AG09319 (cell line): ENCODE results near the gene IRS1.

Experiments used
- DNase-seq: peaks from one replicate; pipeline ENCODE4 v3.0.0-alpha.2; 2010; ENCODE audit warnings: low read depth; ENCODE audit errors: extremely low read depth
- TF ChIP-seq, protein P1 (sequence below): IDR thresholded peaks from 2 replicates; pipeline ENCODE4 v1.5.1; 2011; ENCODE audit warnings: low read depth, mild to moderate bottlenecking, inconsistent platforms, low read length, moderate library complexity

IRS1 gene

GRCh38 chr2:226797289-226797988, 2.2 kb downstream of the IRS1 start:
- TF ChIP-seq, protein P1, sequence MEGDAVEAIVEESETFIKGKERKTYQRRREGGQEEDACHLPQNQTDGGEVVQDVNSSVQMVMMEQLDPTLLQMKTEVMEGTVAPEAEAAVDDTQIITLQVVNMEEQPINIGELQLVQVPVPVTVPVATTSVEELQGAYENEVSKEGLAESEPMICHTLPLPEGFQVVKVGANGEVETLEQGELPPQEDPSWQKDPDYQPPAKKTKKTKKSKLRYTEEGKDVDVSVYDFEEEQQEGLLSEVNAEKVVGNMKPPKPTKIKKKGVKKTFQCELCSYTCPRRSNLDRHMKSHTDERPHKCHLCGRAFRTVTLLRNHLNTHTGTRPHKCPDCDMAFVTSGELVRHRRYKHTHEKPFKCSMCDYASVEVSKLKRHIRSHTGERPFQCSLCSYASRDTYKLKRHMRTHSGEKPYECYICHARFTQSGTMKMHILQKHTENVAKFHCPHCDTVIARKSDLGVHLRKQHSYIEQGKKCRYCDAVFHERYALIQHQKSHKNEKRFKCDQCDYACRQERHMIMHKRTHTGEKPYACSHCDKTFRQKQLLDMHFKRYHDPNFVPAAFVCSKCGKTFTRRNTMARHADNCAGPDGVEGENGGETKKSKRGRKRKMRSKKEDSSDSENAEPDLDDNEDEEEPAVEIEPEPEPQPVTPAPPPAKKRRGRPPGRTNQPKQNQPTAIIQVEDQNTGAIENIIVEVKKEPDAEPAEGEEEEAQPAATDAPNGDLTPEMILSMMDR: no peak
- no peak for DNase-seq

DNA sequence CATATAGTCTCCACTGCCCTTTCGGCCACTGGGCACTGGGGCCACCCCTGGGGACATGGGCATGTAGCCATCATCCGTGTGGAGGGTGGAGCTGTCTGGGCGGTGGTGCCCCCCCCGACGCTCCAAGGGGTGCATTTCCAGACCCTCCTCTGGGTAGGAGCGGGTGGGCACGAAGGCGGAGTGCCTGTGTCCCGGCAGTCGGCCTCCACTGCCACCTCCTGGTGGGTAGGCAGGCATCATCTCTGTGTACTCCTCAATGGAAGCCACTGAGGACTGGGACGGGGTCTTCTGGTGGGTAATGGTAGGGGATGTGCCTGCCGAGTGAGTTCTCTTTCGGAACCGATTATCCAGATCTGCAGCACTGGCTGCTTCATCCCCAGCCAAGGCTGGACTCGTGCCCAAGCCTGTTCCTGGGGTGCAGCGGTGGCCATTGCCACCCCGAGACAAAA, 2.8 kb downstream of the IRS1 start:
- DNase-seq: no peak
- TF ChIP-seq, protein P1: peak; percentile 75

- DNase-seq: no peak
Observed at GRCh38 chr2:226796012-226796839, 3.4 kb downstream of the IRS1 start.

GRCh38 chr2:226795281-226796011, 4.2 kb downstream of the IRS1 start:
- no peak for DNase-seq
- TF ChIP-seq, protein P1: peak; percentile 31; the same call in 1 of the 2 replicates

More at GRCh38 chr2:226796012-226796839, 3.4 kb downstream of the IRS1 start:
- TF ChIP-seq, protein P1: no peak

GRCh38 chr2:226794751-226795171, 4.9 kb downstream of the IRS1 start:
- TF ChIP-seq, protein P1: no peak
- DNase-seq: no peak

DNA sequence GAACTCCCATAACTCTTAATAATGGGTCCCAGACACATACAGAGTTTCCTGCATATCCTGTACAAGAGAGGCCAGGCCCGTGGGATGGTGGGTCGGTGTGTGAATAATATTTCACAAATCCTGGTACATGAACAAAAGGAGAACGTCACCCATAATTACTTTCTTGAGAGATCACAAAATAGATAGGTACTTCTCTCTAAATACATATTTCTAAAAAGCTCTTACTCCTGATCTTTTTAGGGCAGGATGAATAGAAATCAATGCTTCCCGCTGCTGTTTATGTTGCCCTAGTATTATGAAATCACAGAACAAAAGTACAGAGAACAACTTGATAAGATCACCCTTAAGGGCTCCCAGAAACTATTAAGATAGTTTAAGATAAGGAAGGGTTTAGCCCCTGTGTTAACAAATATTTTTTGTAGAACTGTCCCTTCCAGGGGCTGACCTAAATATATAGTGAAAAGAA, 5.4 kb downstream of the IRS1 start:
- TF ChIP-seq, protein P1: no peak

DNA sequence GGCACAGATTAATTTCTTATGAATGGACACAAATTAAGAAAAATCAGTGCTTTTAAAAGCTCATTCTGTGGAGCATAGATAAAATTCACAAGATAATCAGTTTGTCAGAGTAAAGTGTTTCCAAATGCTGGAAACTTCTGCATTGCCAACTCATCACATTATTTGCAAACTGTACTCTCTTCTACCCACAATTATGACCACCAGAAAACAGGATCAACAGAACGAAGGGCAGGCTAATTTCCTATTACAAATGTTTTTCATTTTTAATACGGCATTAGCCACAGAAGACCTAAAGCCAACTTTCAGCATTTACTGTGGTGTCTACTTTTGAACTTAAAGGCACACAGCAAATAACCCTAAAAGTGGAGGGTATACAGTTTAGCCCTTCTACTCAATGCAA, 6.0 kb downstream of the IRS1 start:
- DNase-seq: no peak
- TF ChIP-seq, protein P1: no peak

More for the DNA sequence above, 5.4 kb downstream of the IRS1 start:
- no peak for DNase-seq
